Measurements from ENCODE around the gene TAS1R1. TPM values are rescaled to one million over a fixed set of nuclear protein-coding genes. Genes with fewer than 3 reads are reported as not detected.
A peak's percentile ranks its signal among the peaks of the same experiment; 100 is the strongest.

The TAS1R1 gene
- total and polyA plus RNA-seq, 9 of the 15 experiments (the other 6 are each of a cell fraction or from before 2014, with no cell fraction given) = 0.06 TPM; not detected in 8

DNA sequence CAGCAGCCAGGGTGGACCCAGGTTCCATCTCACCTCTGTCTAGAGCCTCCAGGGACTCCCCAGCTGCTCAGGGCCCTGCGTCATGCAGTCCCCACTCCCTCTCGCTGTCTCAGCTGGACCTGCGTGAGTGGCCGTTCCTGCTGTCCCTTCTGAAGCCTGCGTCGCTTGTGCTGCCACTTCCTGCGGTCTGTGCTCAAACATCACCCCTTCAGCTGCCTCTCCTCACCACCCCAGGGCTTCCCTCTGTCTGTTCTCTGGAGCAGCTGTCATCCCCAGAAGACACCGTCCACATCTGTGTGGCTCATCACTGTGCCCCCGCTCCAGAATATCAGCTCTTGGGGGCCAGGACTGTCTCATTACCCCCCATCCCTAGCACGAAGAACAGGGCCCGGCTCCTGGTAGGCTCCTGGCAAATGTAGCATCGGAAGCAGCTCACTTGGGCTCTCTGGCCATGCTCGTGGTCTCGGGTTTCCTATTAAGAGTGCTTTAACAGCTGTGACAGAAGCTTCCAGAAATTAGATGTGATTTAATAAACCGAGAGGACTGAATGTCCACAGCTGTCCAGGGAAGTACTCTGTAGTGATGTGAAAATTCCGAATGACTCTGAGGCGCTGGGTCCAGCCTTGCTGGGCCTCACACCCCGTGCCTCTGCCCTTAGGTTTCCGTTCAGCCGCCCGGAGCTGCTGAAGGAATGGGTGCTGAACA, 72.9 kb downstream of the TAS1R1 start (continued):
- no peak for TF ChIP-seq FOXJ3 (CRISPR knock-in tag; IDR thresholded peaks at IDR 0.05)
- TF ChIP-seq MAFK (IDR thresholded peaks at IDR 0.05; ENCODE audit: low read length) = no peak
- no peak for TF ChIP-seq ERF (CRISPR knock-in tag; IDR thresholded peaks at IDR 0.05)
- no peak for TF ChIP-seq ZNF778 (CRISPR knock-in tag; IDR thresholded peaks at IDR 0.05)
- no peak for TF ChIP-seq CBX5 (IDR thresholded peaks at IDR 0.05; ENCODE audit: borderline replicate concordance, low read depth)
- TF ChIP-seq ZZZ3 (IDR thresholded peaks at IDR 0.05) = no peak

DNA sequence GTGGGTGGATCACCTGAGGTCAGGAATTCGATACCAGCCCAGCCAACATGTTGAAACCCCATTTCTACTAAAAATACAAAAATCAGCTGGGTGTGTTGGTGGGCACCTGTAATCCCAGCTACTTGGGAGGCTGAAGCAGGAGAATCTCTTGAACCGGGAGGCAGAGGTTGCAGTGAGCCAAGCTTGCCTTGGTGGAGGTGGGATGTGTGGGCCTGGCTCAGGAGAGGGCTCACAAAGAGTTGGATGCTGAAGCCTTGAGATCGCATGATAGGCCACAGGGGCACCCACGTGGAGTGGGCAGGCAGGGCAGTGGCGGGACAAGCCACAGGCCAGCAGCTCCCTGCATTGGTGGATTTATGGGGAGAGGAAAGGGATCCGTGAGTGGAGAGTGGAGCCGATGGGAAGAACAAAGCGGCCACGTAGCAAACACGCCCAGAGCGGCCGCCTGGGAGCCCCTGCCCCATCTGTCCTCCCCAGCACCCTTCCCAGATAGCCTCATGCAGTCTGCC, 73.9 kb downstream of the TAS1R1 start:
- Histone ChIP-seq H2AFZ (ENCODE audit: low read depth, low read length) (no peak overlapping the region), H3K4me1 (replicated peaks in 1 of 2; ENCODE audit: control insufficient read depth in 2 of 2, insufficient read depth in 2 of 2, low read length in 2 of 2) (peaks cover 11 to 46% of the 10 kb centered on the region in 2 experiments; a peak in 4 of 5 replicates), H4K20me1 (replicated peaks; ENCODE audit: control insufficient read depth, insufficient read depth, low read length) (0 out of 2 replicates have a peak, but pooled peaks cover 6% of the 10 kb centered on the region), H3K9me1 (ENCODE audit: control insufficient read depth, insufficient read depth, low read length) (no peaks in the 10 kb centered on the region), H3K27ac (ENCODE audit: extremely low read depth, low read depth, low read length) (no peak overlapping the region), H3K9me3 (replicated peaks; ENCODE audit: control insufficient read depth, insufficient read depth, low read depth, low read length) (no peaks in the 10 kb centered on the region), H3K36me3 (ENCODE audit: control insufficient read depth, insufficient read depth, low read length) (peaks cover 71% of the 10 kb centered on the region), H3K9ac (ENCODE audit: insufficient read depth in 1 of 2, low read depth in 2 of 2, low read length in 2 of 2) (peak overlapping the region in 1 of 2 experiments; percentile 51; a peak in 1 of 4 replicates), H3K4me2 (ENCODE audit: insufficient read depth, low read length) (no peak overlapping the region), H3K79me2 (ENCODE audit: control insufficient read depth, insufficient read depth, low read length) (peaks cover 26% of the 10 kb centered on the region), H3K27me3 (ENCODE audit: control insufficient read depth in 2 of 2, insufficient read depth in 2 of 2, low read length in 2 of 2) (no peaks in the 10 kb centered on the region), H3K4me3 (no peak overlapping the region)
- ATAC-seq (no peak), DNase-seq (ENCODE audit: extremely low read depth in 1 of 4, low spot score in 3 of 4) (no peak), FAIRE-seq (no peak)
- TF ChIP-seq, protein P1, sequence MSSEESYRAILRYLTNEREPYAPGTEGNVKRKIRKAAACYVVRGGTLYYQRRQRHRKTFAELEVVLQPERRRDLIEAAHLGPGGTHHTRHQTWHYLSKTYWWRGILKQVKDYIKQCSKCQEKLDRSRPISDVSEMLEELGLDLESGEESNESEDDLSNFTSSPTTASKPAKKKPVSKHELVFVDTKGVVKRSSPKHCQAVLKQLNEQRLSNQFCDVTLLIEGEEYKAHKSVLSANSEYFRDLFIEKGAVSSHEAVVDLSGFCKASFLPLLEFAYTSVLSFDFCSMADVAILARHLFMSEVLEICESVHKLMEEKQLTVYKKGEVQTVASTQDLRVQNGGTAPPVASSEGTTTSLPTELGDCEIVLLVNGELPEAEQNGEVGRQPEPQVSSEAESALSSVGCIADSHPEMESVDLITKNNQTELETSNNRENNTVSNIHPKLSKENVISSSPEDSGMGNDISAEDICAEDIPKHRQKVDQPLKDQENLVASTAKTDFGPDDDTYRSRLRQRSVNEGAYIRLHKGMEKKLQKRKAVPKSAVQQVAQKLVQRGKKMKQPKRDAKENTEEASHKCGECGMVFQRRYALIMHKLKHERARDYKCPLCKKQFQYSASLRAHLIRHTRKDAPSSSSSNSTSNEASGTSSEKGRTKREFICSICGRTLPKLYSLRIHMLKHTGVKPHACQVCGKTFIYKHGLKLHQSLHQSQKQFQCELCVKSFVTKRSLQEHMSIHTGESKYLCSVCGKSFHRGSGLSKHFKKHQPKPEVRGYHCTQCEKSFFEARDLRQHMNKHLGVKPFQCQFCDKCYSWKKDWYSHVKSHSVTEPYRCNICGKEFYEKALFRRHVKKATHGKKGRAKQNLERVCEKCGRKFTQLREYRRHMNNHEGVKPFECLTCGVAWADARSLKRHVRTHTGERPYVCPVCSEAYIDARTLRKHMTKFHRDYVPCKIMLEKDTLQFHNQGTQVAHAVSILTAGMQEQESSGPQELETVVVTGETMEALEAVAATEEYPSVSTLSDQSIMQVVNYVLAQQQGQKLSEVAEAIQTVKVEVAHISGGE (CRISPR knock-in tag; IDR thresholded peaks at IDR 0.05) = no peak
- TF ChIP-seq RBFOX2 (IDR thresholded peaks at IDR 0.05; ENCODE audit: low read depth, low read length) = 0 out of 2 replicates have a peak, but pooled peaks have one; percentile 5
- intact Hi-C loops (cut with micrococcal nuclease) (no loop called here), in situ Hi-C loops (cut with MboI) (no loop called here)
- no TSS peak for BruUV-seq (replicated peaks)
- POLR2A ChIA-PET = interaction anchor here (0.8 to 4.5 kb wide), 4 partner anchors 7 to 28 kb away, joined by 3 to 36 read pairs (median 5); no protein-coding TSS in a partner anchor
- CTCF ChIA-PET (ENCODE audit: low intra/inter-chr PET ratio) = no interaction called here
- WGBS (ENCODE audit: insufficient coverage, low coverage, missing lambda C conversion rate) = 88% methylated on average over 11 of the region's 12 CpGs
